K562 (cell line): ENCODE results near the gene FFAR4. TPM values are rescaled to one million over a fixed set of nuclear protein-coding genes. Genes with fewer than 3 reads are reported as not detected.
A peak's percentile ranks its signal among the peaks of the same experiment; 100 is the strongest.

Source experiments
- ATAC-seq: fragments of 200-7000 bp; cut with Tn5 transposase; 3 replicates; pipeline ENCODE4 v1.9.1; 2020; ENCODE audit warnings: moderate library complexity
- BruUV-seq: library from RNA; stranded (reverse); fragments of 400-500 nt; replicated peaks from 2 replicates; lab custom pipeline; 2021; lab: Mats Ljungman, UMichigan
- CTCF ChIA-PET: fragments of 300-600 bp; formaldehyde crosslinking; extraction: SDS; loops from one replicate; lab custom pipeline; 2021; ENCODE audit warnings: low intra/inter-chr PET ratio; lab: Yijun Ruan, JAX
- POLR2A ChIA-PET: fragments of 300-600, 350-650 bp; sonication (Branson Sonifier 250); formaldehyde crosslinking; extraction: SDS; loops from one replicate; lab custom pipeline; 2021; ENCODE audit warnings: antibody characterized with exemption, inconsistent platforms; lab: Yijun Ruan, JAX
- DNase-seq, 4 experiments: peaks; one replicate each; pipeline versions ENCODE4 v3.0.0 to v3.0.0-alpha.2; 2011 to 2018; ENCODE audit warnings: low spot score in 3 of 4, mixed read lengths in 3 of 4; ENCODE audit errors: extremely low read depth in 1 of 4
- FAIRE-seq: peaks from 2 replicates; lab custom pipeline; 2011; peaks lifted over from hg19 to GRCh38; lab: Jason Lieb, UNC
- H2AFZ ChIP-seq: 2 replicates; pipeline ENCODE4 v1.6.0; 2011; ENCODE audit warnings: low read depth, low read length, control low read depth, inconsistent platforms
- H3K27ac ChIP-seq: fragments of 200-600 bp; 3 replicates; pipeline ENCODE4 v1.8.0; 2011; ENCODE audit warnings: low read depth, mild to moderate bottlenecking, control low read depth, inconsistent platforms, low read length, moderate library complexity, mixed read lengths; ENCODE audit errors: extremely low read depth
- H3K27me3 ChIP-seq, 2 experiments: fragments of 300-600 bp in 1 of 2; 2 replicates in 1 of 2; 3 replicates in 1 of 2; pipeline versions ENCODE4 v1.6.0 to v1.8.0; 2011; ENCODE audit warnings: inconsistent platforms in 2 of 2, low read length in 2 of 2, mild to moderate bottlenecking in 1 of 2, mixed read lengths in 1 of 2, moderate library complexity in 1 of 2; ENCODE audit not compliant: control insufficient read depth in 2 of 2, insufficient read depth in 2 of 2
- H3K36me3 ChIP-seq: fragments of 300-600 bp; 3 replicates; pipeline ENCODE4 v1.8.0; 2011; ENCODE audit warnings: mild to moderate bottlenecking, low read length, inconsistent platforms; ENCODE audit not compliant: control insufficient read depth, insufficient read depth
- H3K4me1 ChIP-seq, 2 experiments: fragments of 200-600 bp in 1 of 2; replicated peaks in 1 of 2; 2 replicates in 1 of 2; 3 replicates in 1 of 2; pipeline versions ENCODE4 v1.5.1 to v1.8.0; 2011; ENCODE audit warnings: inconsistent platforms in 2 of 2, low read length in 2 of 2, mild to moderate bottlenecking in 1 of 2, mixed read lengths in 1 of 2, moderate library complexity in 1 of 2; ENCODE audit not compliant: control insufficient read depth in 2 of 2, insufficient read depth in 2 of 2
- H3K4me2 ChIP-seq: 2 replicates; pipeline ENCODE4 v1.6.1; 2011; ENCODE audit warnings: low read length, control low read depth, inconsistent platforms, mixed read lengths; ENCODE audit not compliant: insufficient read depth
- H3K4me3 ChIP-seq: fragments of 200-600 bp; sonication (generic), shearing (Covaris generic); 2 replicates; pipeline ENCODE4 v1.5.1; 2016; ENCODE audit warnings: control low read depth, inconsistent platforms
- H3K79me2 ChIP-seq: fragments of 200-600 bp; 3 replicates; pipeline ENCODE4 v1.8.0; 2011; ENCODE audit warnings: low read length, inconsistent platforms; ENCODE audit not compliant: control insufficient read depth, insufficient read depth
- H3K9ac ChIP-seq, 2 experiments: 2 replicates each; pipeline versions ENCODE4 v1.6.0 to v1.6.1; 2011; ENCODE audit warnings: low read depth in 2 of 2, low read length in 2 of 2, control low read depth in 1 of 2, inconsistent platforms in 1 of 2, mild to moderate bottlenecking in 1 of 2, mixed read lengths in 1 of 2; ENCODE audit not compliant: insufficient read depth in 1 of 2
- H3K9me1 ChIP-seq: one replicate; pipeline ENCODE4 v1.6.0; 2011; ENCODE audit warnings: inconsistent platforms, mild to moderate bottlenecking, low read length, moderate library complexity; ENCODE audit not compliant: control insufficient read depth, insufficient read depth
- H3K9me3 ChIP-seq: replicated peaks from 2 replicates; pipeline ENCODE4 v1.5.1; 2011; ENCODE audit warnings: low read depth, low read length, inconsistent platforms; ENCODE audit not compliant: control insufficient read depth, insufficient read depth
- H4K20me1 ChIP-seq: replicated peaks from 2 replicates; pipeline ENCODE4 v1.6.1; 2011; ENCODE audit warnings: low read length, inconsistent platforms, mixed read lengths; ENCODE audit not compliant: control insufficient read depth, insufficient read depth
- ATF2 ChIP-seq: sonication (generic); formaldehyde crosslinking; IDR thresholded peaks from 2 replicates; pipeline ENCODE4 v1.8.1; 2022; ENCODE audit warnings: missing genetic modification reagents
- HES1 ChIP-seq: fragments of 450-650 bp; IDR thresholded peaks from 2 replicates; pipeline ENCODE4 v1.6.1; 2016; ENCODE audit warnings: low read depth, mild to moderate bottlenecking, moderate library complexity
- IFI16 ChIP-seq: fragments of 250-450 bp; sonication (Bioruptor Pico); IDR thresholded peaks from 2 replicates; pipeline ENCODE4 v2.1.2; 2022; ENCODE audit warnings: mild to moderate bottlenecking, inconsistent platforms
- MYNN ChIP-seq, 2 experiments: sonication (generic); formaldehyde crosslinking in 1 of 2; IDR thresholded peaks; 2 replicates each; pipeline versions ENCODE4 v1.5.0 to v1.6.1; 2016 to 2020; ENCODE audit warnings: antibody characterized with exemption in 1 of 2, missing genetic modification reagents in 1 of 2
- PURB ChIP-seq: sonication (generic); formaldehyde crosslinking; IDR thresholded peaks from 2 replicates; pipeline ENCODE4 v1.9.0; 2021; ENCODE audit warnings: low read depth, mild to moderate bottlenecking, missing genetic modification reagents
- TAF15 ChIP-seq: fragments of 200-400 bp; formaldehyde crosslinking; IDR thresholded peaks from 2 replicates; pipeline ENCODE4 v1.6.1; 2017; ENCODE audit warnings: mild to moderate bottlenecking, low read depth, low read length, moderate library complexity
- TGIF2 ChIP-seq: sonication (generic); formaldehyde crosslinking; IDR thresholded peaks from 2 replicates; pipeline ENCODE4 v1.8.1; 2022; ENCODE audit warnings: mild to moderate bottlenecking, missing genetic modification reagents, moderate library complexity
- TRIM28 ChIP-seq: fragments of 450-650 bp; IDR thresholded peaks from 2 replicates; pipeline ENCODE4 v1.6.1; 2017
- ZNF436 ChIP-seq: fragments of 250-450, 450-650 bp; sonication (Bioruptor Pico); formaldehyde crosslinking; IDR thresholded peaks from 2 replicates; pipeline ENCODE4 v1.7.0; 2020; ENCODE audit warnings: mild to moderate bottlenecking
- ZNF830 ChIP-seq: fragments of 250-450 bp; sonication (Bioruptor Pico); IDR thresholded peaks from 2 replicates; pipeline ENCODE4 v1.5.0; 2021; ENCODE audit warnings: mild to moderate bottlenecking
- WGBS: fragments of 100-300 bp; shearing (Covaris generic); methylation state at CpG from one replicate; pipeline ENCODE4 v1.1.6; 2016; ENCODE audit warnings: low coverage, mixed read lengths; ENCODE audit not compliant: insufficient coverage; ENCODE audit errors: missing lambda C conversion rate; 5-methylcytosine and 5-hydroxymethylcytosine counted together
- in situ Hi-C: fragments of 300-500 bp; cut with MboI; formaldehyde crosslinking; loops from 4 replicates; pipeline ENCODE4 v1.15.0; 2018; ENCODE audit warnings: inconsistent platforms, mixed read lengths
- intact Hi-C: fragments of 100-400 bp; cut with micrococcal nuclease; formaldehyde crosslinking; loops from 2 replicates; pipeline ENCODE4 v1.14.2; 2022
- polyA plus RNA-seq, 8 experiments: library from polyadenylated mRNA; depleted of rRNA in 4 of 8; stranded (reverse) in 5 of 8; unstranded in 3 of 8; fragments of >200 nt; fragmentation: Nextera tagmentation in 2 of 8; fragmentation: Illumina TruSeq in 1 of 8; extraction: Ambion mirVana in 2 of 8; extraction: Trizol in 1 of 8; gene quantifications; 2 replicates each; pipeline versions ENCODE4 v1.2.1 to v1.2.3, GENCODE V29; 2011 to 2014; ENCODE audit warnings: inconsistent platforms in 1 of 8, missing spikeins in 1 of 8
- total RNA-seq, 7 experiments: library from RNA; depleted of rRNA in 6 of 7; stranded (reverse); fragments of >200 nt in 6 of 7; fragmentation: Illumina TruSeq in 2 of 7; extraction: Trizol in 2 of 7; gene quantifications; 2 replicates each; pipeline versions ENCODE4 v1.2.1 to v1.2.3, GENCODE V29; 2011 to 2021; ENCODE audit warnings: low replicate concordance in 1 of 7
- TF ChIP-seq, protein P1 (sequence below): fragments of 250-450 bp; sonication (Bioruptor Pico); IDR thresholded peaks from 2 replicates; pipeline ENCODE4 v1.5.0; 2020; ENCODE audit warnings: mild to moderate bottlenecking, borderline replicate concordance

Gene FFAR4
- total and polyA plus RNA-seq, 9 of the 15 experiments (the other 6 are each of a cell fraction or from before 2014, with no cell fraction given) = not detected

DNA sequence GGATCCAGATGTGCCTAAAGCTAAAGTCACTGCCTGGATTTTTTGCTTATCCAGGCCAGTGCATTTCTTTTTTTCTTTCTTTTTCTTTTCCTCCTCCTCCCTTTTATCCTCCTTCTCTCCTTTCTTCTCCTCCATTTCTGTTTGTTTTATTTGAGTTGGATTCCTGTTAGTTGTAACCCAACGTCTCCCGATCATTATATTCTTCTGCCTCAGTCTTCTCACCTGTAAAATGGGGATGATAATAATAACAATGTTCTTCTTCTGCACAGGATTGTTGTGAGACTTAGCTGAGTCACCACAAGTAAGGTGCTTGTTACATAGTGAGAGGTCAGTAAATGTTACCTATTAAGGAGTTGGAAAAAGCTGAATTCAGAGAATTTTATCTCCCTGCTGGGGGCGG lies 13.7 kb upstream of the FFAR4 start (continued):
- no peak for TF ChIP-seq TAF15
- TF ChIP-seq TRIM28 = no peak

- no peak overlapping the region for H3K4me3 ChIP-seq
- H3K36me3 ChIP-seq = no peaks in the 10 kb centered on the region; the same call in 2 of the 3 replicates
- ATAC-seq (peak; percentile 46), DNase-seq (peak in 1 of 4 experiments; percentile 7), FAIRE-seq (no peak)
- no peak overlapping the region for H3K4me2 ChIP-seq
- no peaks in the 10 kb centered on the region for H3K79me2 ChIP-seq
- H4K20me1 ChIP-seq = no peaks in the 10 kb centered on the region
- in situ Hi-C loops = no loop called here
- H3K9me3 ChIP-seq = no peaks in the 10 kb centered on the region
- 35% methylated on average over 6 of the region's 8 CpGs for WGBS
- POLR2A ChIA-PET = interaction anchor here (1.2 to 1.7 kb wide), 2 partner anchors 11 to 15 kb away, joined by 4 to 5 read pairs; no protein-coding TSS in a partner anchor
- H3K9ac ChIP-seq = no peak overlapping the region
- CTCF ChIA-PET = interaction anchor here (1.6 kb wide), 1 partner anchor 127 kb away, joined by 8 read pairs; no protein-coding TSS in a partner anchor
- H2AFZ ChIP-seq = peak overlapping the region; percentile 70; the same call in 1 of the 2 replicates
- intact Hi-C loops = loop anchor here (5.0 to 10.0 kb wide), 2 partner anchors 129 to 261 kb away; no protein-coding TSS in a partner anchor
- BruUV-seq = no TSS peak
- H3K4me1 ChIP-seq = peaks cover 0 to 11% of the 10 kb centered on the region in 2 experiments; a peak in 3 of 5 replicates
- H3K9me1 ChIP-seq = no peaks in the 10 kb centered on the region
- no peak overlapping the region for H3K27ac ChIP-seq
- no peaks in the 10 kb centered on the region for H3K27me3 ChIP-seq
- no peak for TF ChIP-seq MYNN (IDR thresholded peaks at IDR 0.05)
- TF ChIP-seq MYNN (CRISPR knock-in tag; IDR thresholded peaks at IDR 0.05) = no peak
- TF ChIP-seq ZNF830 (CRISPR knock-in tag) = no peak
- TF ChIP-seq HES1 = no peak
- TF ChIP-seq ZNF436 (CRISPR knock-in tag) = no peak
- TF ChIP-seq, protein P1, sequence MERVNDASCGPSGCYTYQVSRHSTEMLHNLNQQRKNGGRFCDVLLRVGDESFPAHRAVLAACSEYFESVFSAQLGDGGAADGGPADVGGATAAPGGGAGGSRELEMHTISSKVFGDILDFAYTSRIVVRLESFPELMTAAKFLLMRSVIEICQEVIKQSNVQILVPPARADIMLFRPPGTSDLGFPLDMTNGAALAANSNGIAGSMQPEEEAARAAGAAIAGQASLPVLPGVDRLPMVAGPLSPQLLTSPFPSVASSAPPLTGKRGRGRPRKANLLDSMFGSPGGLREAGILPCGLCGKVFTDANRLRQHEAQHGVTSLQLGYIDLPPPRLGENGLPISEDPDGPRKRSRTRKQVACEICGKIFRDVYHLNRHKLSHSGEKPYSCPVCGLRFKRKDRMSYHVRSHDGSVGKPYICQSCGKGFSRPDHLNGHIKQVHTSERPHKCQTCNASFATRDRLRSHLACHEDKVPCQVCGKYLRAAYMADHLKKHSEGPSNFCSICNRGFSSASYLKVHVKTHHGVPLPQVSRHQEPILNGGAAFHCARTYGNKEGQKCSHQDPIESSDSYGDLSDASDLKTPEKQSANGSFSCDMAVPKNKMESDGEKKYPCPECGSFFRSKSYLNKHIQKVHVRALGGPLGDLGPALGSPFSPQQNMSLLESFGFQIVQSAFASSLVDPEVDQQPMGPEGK (CRISPR knock-in tag) = no peak
- TF ChIP-seq IFI16 (CRISPR knock-in tag) = no peak
- TF ChIP-seq PURB = no peak
- no peak for TF ChIP-seq TGIF2
- no peak for TF ChIP-seq ATF2 (CRISPR knock-in tag)
These were observed 12.8 kb upstream of the FFAR4 start for GRCh38 chr10:93553482-93554315.
